NCI-H82 (cell line): Measurements from ENCODE around the gene OSBPL2.

Experiments used
- DNase-seq: peaks from one replicate; lab custom pipeline; 2025; lab: John Stamatoyannopoulos, UW

OSBPL2 gene

DNA sequence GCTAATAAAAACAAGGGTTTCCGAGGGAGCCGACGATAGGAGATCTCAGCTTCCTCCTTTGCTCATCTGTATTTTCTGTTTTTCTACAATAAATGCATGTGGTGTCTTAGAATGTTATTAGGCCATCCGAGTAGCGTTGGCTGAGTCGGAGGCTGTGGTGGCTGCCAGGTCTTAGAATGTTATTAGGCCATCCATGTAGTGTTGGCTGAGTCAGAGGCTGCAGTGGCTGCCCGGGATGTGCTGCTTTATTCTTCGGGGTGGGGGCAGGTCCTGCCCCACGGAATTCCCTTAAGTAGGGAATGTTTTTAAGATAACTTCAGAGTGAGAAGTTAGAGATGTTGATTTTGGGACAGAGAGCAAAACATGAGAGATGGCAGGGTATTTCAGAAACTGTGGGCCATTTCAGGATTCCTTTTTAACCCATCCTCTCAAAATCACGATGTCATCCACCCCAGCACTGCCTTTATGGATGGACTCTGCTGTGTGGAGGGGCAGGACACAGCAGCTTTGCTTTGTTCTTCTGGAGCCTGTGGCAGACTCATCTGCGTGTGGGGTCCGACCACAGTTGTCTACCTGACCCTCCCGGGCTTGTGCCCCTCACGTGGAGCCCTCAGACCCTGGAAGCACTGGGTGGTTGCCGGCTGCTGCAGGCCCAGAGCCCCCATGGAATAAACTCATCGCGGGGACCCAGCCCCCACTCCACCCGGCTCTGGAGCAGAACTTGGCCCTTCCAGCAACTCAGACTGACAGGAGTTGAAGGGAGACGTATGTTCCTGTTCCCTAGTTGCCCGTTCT is 20.4 kb downstream of the OSBPL2 start:
- DNase-seq: no peak

DNA sequence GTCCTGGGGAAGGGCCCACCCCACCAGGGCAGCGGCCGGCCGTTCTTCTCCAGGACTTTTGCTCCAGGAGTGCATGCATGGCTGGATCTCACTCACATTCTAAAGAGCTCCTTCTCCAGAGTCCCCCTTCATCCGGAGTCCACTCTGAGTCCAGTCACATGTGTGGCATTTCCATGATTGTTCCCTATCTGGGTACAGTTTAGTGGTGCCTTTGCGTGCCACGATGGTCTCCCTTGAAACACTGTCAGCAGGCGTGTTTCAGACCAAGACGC is 20.9 kb downstream of the OSBPL2 start:
- no peak for DNase-seq

DNA sequence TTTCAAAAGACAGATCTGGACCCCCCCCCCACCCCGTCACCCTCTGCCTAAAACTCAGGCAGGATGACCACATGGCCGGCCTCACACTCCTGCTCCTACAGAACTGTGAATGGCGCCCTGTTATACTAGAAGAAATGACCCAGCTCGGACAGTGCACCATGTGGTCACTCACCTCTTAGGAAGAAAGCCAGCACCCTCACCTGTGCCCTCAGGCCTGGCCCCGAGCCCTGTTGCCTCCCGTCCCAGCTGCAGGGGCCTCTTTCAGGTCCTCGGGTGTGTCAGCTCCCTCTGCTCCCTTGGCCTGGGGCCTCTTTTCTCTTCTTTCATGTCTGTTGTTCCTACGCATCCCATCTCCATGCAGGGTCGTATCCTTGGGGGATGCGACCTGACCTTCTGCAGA is 23.7 kb downstream of the OSBPL2 start:
- DNase-seq: no peak

DNA sequence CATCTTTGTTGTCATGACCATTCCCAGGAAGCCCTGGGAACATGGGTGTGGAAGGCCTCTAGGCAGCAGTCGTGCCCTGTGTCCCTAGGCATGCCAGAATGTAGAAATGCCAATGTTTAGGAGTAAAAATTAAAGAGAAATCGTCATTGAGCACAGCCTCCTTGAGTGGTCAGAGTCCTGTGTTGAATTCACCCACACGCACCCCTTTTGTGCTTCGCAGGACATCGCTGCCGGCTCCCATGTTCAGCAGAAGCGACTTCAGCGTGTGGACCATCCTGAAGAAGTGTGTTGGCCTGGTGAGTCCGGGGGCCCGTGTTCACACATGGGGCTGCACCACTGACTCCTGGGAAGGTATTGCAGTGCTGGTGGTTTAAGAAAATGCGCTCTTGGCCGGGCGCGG is 25.1 kb downstream of the OSBPL2 start:
- no peak for DNase-seq

DNA sequence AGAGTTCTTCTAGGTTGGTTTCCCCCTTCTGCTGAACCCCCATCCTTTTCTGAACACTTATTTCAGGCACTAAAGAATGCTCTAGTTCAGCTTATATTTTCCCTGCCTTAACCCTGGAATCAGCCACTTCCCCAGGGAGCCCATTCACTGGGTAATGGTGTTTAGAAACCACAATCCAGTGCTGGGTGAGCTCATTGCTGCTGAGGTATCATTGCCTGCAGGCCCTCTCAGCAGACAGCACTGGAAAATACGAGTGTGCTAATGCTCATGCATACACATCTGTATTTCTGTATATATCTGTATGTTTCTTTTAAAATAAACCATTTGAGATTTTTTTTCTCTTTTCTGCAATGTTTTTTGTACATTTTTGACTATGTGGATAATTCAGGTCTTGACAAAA is 27.0 kb downstream of the OSBPL2 start:
- DNase-seq: no peak

DNA sequence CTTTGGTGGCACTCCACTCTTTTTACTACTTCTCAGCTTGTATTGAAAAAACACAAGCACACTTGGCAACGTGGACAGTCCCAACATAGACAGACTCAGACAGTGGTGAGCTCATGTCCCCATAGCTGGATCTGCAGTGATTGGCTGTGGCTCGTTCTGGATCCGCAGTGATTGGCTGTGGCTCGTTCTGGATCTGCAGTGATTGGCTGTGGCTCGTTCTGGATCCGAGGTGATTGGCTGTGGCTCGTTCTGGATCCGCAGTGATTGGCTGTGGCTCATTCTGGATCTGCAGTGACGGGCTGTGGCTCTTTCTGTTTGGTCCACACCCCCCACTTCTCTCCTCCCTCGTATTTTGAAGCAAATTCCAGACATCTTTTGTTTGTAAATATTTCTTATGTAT is 28.0 kb downstream of the OSBPL2 start:
- peak; percentile 12 for DNase-seq

DNA sequence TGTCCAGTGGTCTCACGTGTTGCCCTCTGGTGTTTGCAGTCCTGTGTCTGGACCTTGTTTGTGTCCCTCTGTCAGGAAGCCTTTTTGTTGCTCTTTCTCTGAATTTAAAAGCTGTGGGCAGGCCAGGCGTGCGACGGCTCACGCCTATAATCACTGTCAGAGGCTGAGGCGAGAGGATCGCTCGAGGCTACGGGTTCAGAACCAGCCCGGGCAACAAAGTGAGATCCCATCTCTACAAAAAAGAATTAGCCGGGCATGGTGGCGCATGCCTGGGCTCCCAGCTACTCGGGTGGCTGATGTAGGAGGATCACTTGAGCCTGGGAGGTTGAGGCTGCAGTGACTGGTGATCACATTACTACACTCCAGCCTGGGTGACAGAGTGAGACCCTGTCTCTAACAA is 28.5 kb downstream of the OSBPL2 start:
- DNase-seq: no peak

DNA sequence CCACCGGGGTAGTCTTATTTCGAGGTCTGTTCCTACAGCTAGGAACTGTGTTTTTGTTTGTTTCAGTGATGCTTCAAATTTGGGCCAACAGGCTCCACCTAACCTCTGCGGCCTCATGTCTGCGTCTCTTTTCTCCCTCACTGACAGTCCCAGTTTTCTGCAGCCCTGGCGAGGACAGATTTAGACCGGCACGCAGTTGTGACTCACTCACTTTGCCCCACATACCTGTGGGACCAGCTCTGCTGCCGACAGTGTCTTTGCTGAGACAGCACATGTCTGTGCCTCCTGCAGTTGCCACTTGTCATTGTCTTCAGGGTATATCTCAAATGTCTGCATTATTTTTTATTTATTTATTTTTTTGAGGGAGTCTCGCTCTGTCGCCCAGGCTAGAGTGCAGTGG is 29.2 kb downstream of the OSBPL2 start:
- DNase-seq: no peak

DNA sequence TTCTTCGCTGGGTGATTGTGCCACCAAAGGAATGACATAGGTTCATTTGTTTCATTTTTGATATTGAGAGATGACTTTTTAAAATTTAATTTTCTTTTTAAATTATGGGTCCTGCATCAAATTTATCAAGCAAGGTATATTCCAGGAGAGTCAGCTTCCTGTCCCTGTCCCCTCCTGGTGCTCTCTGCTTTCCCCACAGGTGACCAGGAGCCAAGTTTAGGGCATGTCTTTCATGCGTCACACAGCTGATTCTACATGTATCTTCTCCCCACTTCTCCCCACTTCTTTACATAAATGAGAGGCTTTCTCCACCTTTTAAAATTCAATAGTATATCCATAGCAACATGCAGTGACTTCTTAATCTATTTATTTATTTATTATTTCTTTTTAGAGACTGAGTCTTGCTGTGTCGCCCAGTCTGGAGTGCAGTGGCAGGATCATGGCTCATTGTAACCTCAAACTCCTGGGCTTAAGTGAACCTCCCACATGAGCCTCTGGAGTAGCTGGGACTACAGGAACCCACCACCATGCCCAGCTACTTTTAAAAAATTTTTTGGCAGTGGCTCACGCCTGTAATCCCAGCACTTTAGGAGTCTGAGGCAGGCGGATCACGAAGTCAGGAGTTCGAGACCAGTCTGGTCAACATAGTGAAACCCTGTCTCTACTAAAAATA is 30.0 kb downstream of the OSBPL2 start:
- DNase-seq: no peak

DNA sequence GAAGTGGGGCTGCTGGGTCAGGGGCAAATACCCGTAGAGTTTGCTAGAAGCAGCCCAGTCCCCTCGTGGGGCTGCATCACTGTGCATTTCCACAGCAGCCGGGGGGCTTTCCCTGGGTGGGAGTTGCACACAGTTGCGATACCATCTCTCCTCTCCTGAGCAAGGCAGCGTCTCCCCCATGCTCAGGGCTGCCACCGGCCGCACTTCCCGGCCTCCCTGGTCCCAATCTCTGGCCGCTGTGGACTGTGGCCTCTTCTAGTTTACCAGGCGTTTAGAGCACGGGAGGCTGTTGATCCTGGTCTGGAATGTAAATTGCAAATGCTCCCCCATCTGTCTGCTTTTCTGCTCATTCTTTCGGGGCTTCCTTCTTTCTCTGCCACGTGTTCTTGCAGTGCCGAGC is 31.1 kb downstream of the OSBPL2 start:
- peak; percentile 14 for DNase-seq

DNA sequence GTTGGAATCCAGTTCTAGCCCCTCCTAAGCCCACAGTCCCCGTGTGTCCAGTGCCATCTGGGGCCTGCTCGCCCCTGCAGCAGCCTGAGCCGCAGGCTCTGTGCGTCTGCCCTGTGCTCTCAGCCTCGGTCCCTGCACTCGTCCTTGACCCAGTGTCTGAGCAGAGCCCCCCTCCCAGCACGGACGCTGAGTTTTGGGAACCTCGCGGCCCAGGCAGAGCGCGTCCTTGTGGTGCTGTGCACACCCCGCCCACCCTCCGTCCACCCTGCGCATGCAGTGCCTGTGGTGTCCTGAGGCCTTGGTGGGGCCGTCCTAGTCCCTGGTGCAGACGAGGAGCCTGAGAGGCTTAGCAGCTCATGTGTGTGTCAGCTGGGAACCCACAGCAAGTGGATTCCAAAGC is 31.6 kb downstream of the OSBPL2 start:
- peak; percentile 24 for DNase-seq

DNA sequence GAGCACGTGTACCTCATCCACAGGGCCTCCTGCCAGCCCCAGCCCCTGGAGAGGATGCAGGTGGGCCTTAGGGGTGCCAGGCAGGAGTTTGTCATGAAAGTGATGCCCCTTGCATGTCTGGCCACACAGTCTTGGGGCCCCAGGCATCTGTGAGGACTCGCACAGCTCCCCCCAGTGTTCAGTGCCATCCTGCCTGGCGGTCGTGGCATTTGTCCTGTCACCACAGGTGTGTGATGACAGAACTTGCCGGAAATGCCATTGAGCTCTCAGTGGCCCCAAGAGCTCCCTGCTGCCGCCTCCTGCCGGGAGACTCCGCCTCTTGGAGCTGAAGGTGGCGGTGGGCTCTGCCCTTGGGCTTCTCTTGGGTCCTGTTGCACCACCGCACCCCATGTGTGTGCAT is 33.9 kb downstream of the OSBPL2 start:
- DNase-seq: no peak

DNA sequence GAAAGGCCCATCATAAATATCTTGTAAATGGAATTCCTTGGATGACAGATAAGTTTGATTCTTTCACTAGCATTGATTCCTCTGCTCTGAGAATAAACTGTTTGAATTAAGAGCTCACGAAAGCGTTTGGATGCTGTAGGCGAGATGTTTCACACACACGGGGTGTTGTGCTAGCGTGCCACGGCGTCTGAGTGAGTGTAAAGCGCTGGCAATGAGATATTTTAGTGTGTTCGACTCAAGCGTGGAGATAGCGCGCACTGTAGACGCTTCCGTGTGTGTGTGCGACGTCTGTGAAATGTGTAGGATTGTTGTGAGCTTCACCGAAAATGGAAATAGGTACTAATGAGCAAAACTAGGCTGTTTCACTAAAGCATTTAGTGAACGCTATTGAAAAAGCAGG is 35.1 kb downstream of the OSBPL2 start:
- DNase-seq: no peak

DNA sequence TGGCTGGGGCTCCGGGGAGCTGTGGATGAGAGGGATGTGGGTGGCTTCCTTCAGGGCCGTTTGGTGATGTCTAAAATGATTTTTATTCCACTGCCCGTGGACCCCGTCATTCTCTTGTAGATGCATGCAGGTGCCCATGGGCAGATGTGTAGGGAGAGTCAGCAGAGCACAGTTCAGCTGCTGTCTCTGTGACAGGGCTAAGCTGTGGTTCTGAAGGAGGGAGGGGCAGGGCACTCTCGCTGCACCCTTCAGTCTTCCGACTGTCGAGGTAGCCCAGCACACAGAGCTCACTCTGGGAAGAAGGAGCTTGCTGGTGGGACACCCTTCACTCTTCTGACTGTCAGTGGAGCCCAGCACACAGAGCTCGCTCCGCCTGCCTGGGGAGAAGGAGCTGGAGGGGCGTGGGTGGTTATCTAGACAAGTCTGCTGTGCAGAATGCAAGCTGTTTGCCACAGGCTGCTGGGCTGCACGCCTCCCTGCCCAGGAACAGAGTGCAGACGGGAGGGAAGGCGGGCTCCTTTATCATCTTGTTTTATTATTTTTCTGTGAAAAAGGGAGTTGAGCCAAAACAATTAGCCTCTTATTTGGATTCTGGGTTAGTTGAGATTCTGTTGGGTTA is 36.1 kb downstream of the OSBPL2 start:
- no peak for DNase-seq

DNA sequence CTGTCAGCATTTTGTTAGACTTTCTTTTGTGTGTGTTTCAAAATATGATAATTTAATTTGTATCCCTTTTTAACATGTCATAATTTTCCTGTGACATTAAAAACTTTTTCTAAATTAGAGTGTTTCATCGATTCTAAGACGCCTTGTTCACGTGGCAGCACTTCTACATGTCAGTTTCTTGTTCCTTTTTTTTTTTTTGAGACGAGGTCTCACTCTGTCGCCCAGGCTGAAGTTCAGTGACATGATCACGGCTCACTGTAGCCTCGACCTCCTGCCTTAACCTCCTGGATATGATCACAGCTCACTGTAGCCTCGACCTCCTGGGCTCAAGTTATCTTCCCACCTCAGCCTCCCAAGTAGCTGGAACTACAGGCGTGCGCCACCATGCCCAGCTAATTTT is 36.9 kb downstream of the OSBPL2 start:
- DNase-seq: no peak

DNA sequence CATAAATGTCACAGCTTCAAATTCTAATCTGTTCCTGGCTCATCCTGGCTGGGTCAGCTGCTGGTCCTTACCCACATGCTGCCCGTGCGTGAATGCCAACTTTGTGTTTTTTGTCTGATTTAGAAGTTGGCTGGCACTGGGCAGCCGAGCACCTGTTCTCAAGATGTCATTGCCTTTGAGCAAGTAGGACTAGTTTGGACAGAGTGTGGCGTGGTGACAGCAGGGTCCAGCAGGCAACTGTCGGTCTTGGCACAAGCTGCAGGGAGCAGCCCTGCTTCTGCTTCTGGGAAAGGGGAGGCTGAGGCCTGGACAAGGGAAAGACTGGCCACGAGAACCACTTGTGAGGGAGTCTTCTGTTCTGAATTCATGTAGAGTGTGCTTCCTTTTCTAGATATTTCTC is 38.1 kb downstream of the OSBPL2 start:
- no peak for DNase-seq

DNA sequence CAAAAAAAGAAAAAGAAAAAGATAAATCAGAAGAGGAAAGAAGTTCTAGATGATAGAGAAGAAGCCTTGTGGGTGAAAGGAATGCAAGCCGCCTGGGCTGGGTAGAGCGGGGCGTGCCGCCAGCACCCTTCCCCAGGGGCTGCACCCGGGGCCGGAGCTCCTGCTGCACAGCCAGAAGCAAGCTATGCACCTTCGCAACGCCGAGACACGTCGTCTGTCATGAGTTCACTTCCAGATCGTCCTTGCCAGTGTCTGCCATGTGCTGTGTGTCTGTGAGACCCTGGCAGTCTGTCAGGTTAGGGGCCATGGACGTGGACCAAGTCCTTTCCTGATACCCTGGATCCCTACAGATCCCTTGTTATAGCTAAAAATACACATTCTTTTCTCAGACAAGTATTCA is 38.9 kb downstream of the OSBPL2 start:
- no peak for DNase-seq

DNA sequence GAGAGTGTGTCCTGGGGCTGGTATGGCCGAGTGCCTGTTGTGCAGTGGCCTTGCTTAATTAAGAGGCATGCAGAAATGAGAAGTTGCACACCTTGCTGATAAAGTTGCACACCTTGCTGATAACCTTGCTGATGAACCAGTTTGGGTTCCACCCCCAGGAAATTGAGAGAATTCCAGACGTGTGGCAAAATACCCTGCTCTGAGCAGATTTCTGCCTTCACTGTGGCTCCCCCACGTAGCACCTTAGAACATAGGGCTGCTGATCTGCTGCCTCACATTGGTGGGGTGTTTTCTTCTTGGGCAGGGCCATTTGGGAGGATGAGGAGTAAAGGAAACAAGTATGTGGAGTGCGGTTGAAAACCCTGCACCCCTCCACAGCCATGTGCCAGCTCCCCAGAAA is 42.0 kb downstream of the OSBPL2 start:
- DNase-seq: no peak

DNA sequence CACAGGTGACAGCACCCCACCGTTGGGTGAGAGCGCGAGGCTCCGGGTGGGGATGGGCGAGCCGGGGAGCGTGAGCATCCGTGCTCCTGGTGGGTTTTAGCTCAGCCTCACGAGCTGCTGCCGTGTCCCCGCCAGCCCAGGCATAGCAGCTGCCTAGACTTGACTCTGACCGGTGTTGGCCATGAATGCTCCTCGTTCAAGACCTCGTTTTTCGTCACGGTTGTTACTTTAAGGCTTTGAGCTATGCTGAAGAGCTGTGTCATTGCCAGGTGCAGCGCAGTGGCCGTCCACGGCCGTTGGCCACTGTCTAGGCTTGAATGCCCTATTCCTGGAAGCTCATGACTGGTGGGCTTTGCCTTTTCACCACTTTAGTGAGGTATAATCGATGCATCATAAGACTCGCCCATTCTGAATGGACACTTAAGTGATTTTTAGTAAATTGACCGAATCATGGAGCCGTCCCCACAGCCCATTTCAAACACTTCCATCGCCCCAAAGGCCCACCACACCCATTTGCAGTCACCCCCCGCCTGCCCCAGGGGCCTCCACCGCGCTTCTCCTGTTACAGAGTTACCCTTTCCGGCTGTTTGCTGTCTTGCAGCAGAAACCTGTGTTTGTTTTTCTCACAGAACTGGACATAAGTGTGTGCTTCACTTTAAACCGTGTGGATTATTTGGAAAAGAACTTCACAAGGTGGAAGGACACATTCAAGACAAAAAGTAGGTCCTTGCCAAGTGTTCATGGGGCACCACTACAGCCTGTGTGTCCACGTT is 43.0 kb downstream of the OSBPL2 start:
- DNase-seq: no peak

DNA sequence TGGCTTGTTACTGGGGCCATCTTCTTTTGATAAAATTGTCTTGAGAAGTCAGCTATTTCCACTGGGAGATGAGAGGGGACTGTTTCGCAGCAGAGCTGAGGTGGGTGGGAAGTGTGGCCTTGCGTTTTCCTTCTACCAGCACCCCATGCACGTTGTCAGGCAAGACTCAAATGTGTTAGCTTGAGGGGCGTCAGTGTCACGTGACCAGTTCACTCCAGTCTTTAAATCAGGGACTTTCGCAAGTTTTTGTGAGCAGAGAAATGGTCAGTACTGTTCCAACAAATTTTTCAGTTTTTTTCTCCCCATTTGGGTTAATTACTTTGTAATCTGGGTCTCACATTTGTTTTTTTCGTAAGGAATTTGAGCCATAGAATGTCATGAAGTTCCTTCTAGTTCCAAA is 43.8 kb downstream of the OSBPL2 start:
- DNase-seq: no peak

DNA sequence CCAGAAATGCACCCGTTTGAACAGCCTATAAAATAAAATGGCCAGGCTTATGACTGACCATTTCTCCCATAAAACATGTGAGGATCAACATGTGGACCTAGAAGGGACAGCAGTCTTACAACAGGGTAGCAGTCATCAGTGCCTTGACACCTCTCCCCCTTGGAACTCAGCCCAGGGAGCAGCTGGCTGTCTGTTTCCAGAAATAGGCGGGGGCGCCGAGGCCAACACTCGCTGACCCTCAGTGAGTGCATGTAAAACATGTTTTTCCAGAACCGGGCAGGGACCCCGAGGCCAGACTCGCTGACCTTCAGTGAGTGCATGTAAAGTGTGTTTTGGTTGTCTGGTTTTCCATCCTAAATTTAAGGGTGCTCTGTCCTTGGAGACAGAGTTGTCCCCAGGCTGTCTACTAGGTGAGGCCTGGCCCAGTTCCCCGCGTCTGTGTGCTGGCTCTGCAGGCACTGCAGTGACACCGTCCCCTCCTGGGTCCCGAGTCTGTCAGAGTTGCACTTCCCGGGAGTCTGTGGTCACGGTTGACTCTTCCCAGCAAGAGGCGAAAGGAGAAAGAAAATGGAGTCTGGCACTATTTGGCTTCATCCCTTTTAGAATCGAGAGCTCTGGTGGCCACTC is 44.7 kb downstream of the OSBPL2 start:
- no peak for DNase-seq

DNA sequence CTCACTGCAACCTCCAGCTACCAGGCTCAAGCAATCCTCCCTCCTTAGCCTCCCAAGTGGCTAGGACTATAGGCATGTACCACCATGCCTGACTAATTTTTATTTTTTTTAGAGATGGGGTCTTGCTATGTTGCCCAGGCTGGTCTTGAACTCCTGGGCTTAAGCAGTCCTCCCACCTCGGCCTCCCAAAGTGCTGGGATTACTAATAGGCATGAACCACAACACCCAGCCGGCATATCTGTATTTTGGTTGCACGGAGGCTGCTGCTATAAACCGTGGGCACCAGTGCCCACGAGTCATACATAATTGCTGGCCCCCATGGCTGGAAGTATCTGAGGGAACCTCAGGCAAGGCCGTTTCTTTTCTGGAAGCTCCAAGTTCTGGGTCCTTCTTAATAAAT is 46.1 kb downstream of the OSBPL2 start:
- no peak for DNase-seq

DNA sequence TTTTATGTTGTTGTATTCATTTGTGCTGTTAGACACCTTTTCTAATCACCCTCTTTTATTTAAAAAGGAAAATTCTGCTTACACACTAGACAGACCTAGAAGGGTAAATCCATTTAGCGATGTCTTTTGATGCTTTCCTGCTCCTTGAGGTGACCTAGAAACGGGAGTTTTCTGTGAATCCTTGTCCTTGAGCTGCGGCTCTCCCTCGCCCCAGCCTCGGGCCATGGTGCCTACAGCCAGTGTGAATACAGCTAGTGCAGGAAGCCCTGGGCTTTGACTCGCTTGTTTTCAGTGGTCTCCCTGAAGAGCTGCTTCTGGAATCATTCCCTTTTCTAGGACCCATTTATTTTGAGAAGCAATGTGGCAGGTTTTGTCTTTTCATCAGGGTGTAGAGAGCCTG is 46.8 kb downstream of the OSBPL2 start:
- no peak for DNase-seq
